ENCODE measurements around the gene DDX51.

The DDX51 gene

GRCh38 chr12:132169376-132169775 is 25.3 kb upstream of the DDX51 start:
- no peak for TF ChIP-seq CTCF (IDR thresholded peaks at IDR 0.05; ENCODE audit: insufficient read depth, missing control alignments)
- no peak for DNase-seq (ENCODE audit: insufficient read length, low spot score)
- FAIRE-seq, result no peak

- FAIRE-seq (no peak), DNase-seq (ENCODE audit: insufficient read length, low spot score) (no peak)
- no peak for TF ChIP-seq CTCF (IDR thresholded peaks at IDR 0.05; ENCODE audit: insufficient read depth, missing control alignments)
Measured at GRCh38 chr12:132168311-132169031, 24.4 kb upstream of the DDX51 start.

GRCh38 chr12:132167611-132168310 is 23.6 kb upstream of the DDX51 start:
- no peak for TF ChIP-seq CTCF (IDR thresholded peaks at IDR 0.05; ENCODE audit: insufficient read depth, missing control alignments)
- DNase-seq (ENCODE audit: insufficient read length, low spot score) (no peak), FAIRE-seq (no peak)

GRCh38 chr12:132166801-132167591 is 22.9 kb upstream of the DDX51 start:
- DNase-seq (ENCODE audit: insufficient read length, low spot score) (no peak), FAIRE-seq (no peak)
- TF ChIP-seq CTCF (IDR thresholded peaks at IDR 0.05; ENCODE audit: insufficient read depth, missing control alignments), result no peak

GRCh38 chr12:132166093-132166492 is 22.0 kb upstream of the DDX51 start:
- FAIRE-seq (no peak), DNase-seq (ENCODE audit: insufficient read length, low spot score) (no peak)
- TF ChIP-seq CTCF (IDR thresholded peaks at IDR 0.05; ENCODE audit: insufficient read depth, missing control alignments), result no peak

- DNase-seq (ENCODE audit: insufficient read length, low spot score), result no peak
- FAIRE-seq, result no peak
- no peak for TF ChIP-seq CTCF (IDR thresholded peaks at IDR 0.05; ENCODE audit: insufficient read depth, missing control alignments)
Measured at GRCh38 chr12:132165584-132165983, 21.5 kb upstream of the DDX51 start.

Data from D721Med (cell line).